K562 (cell line): ENCODE data around the gene CEP85L. TPM values are rescaled to one million over a fixed set of nuclear protein-coding genes. Genes with fewer than 3 reads are reported as not detected.

Experiments used
- ATAC-seq: fragments of 200-7000 bp; cut with Tn5 transposase; 3 replicates; pipeline ENCODE4 v1.9.1; 2020; ENCODE audit warnings: moderate library complexity
- BruUV-seq: library from RNA; stranded (reverse); fragments of 400-500 nt; replicated peaks from 2 replicates; lab custom pipeline; 2021; lab: Mats Ljungman, UMichigan
- CTCF ChIA-PET: fragments of 300-600 bp; formaldehyde crosslinking; extraction: SDS; loops from one replicate; lab custom pipeline; 2021; ENCODE audit warnings: low intra/inter-chr PET ratio; lab: Yijun Ruan, JAX
- POLR2A ChIA-PET: fragments of 300-600, 350-650 bp; sonication (Branson Sonifier 250); formaldehyde crosslinking; extraction: SDS; loops from one replicate; lab custom pipeline; 2021; ENCODE audit warnings: antibody characterized with exemption, inconsistent platforms; lab: Yijun Ruan, JAX
- DNase-seq, 4 experiments: peaks; one replicate each; pipeline versions ENCODE4 v3.0.0 to v3.0.0-alpha.2; 2011 to 2018; ENCODE audit warnings: low spot score in 3 of 4, mixed read lengths in 3 of 4; ENCODE audit errors: extremely low read depth in 1 of 4
- FAIRE-seq: peaks from 2 replicates; lab custom pipeline; 2011; peaks lifted over from hg19 to GRCh38; lab: Jason Lieb, UNC
- H2AFZ ChIP-seq: 2 replicates; pipeline ENCODE4 v1.6.0; 2011; ENCODE audit warnings: low read depth, low read length, control low read depth, inconsistent platforms
- H3K27ac ChIP-seq: fragments of 200-600 bp; 3 replicates; pipeline ENCODE4 v1.8.0; 2011; ENCODE audit warnings: low read depth, mild to moderate bottlenecking, control low read depth, inconsistent platforms, low read length, moderate library complexity, mixed read lengths; ENCODE audit errors: extremely low read depth
- H3K27me3 ChIP-seq, 2 experiments: fragments of 300-600 bp in 1 of 2; 2 replicates in 1 of 2; 3 replicates in 1 of 2; pipeline versions ENCODE4 v1.6.0 to v1.8.0; 2011; ENCODE audit warnings: inconsistent platforms in 2 of 2, low read length in 2 of 2, mild to moderate bottlenecking in 1 of 2, mixed read lengths in 1 of 2, moderate library complexity in 1 of 2; ENCODE audit not compliant: control insufficient read depth in 2 of 2, insufficient read depth in 2 of 2
- H3K36me3 ChIP-seq: fragments of 300-600 bp; 3 replicates; pipeline ENCODE4 v1.8.0; 2011; ENCODE audit warnings: mild to moderate bottlenecking, low read length, inconsistent platforms; ENCODE audit not compliant: control insufficient read depth, insufficient read depth
- H3K4me1 ChIP-seq, 2 experiments: fragments of 200-600 bp in 1 of 2; replicated peaks in 1 of 2; 2 replicates in 1 of 2; 3 replicates in 1 of 2; pipeline versions ENCODE4 v1.5.1 to v1.8.0; 2011; ENCODE audit warnings: inconsistent platforms in 2 of 2, low read length in 2 of 2, mild to moderate bottlenecking in 1 of 2, mixed read lengths in 1 of 2, moderate library complexity in 1 of 2; ENCODE audit not compliant: control insufficient read depth in 2 of 2, insufficient read depth in 2 of 2
- H3K4me2 ChIP-seq: 2 replicates; pipeline ENCODE4 v1.6.1; 2011; ENCODE audit warnings: low read length, control low read depth, inconsistent platforms, mixed read lengths; ENCODE audit not compliant: insufficient read depth
- H3K4me3 ChIP-seq: fragments of 200-600 bp; sonication (generic), shearing (Covaris generic); 2 replicates; pipeline ENCODE4 v1.5.1; 2016; ENCODE audit warnings: control low read depth, inconsistent platforms
- H3K79me2 ChIP-seq: fragments of 200-600 bp; 3 replicates; pipeline ENCODE4 v1.8.0; 2011; ENCODE audit warnings: low read length, inconsistent platforms; ENCODE audit not compliant: control insufficient read depth, insufficient read depth
- H3K9ac ChIP-seq, 2 experiments: 2 replicates each; pipeline versions ENCODE4 v1.6.0 to v1.6.1; 2011; ENCODE audit warnings: low read depth in 2 of 2, low read length in 2 of 2, control low read depth in 1 of 2, inconsistent platforms in 1 of 2, mild to moderate bottlenecking in 1 of 2, mixed read lengths in 1 of 2; ENCODE audit not compliant: insufficient read depth in 1 of 2
- H3K9me1 ChIP-seq: one replicate; pipeline ENCODE4 v1.6.0; 2011; ENCODE audit warnings: inconsistent platforms, mild to moderate bottlenecking, low read length, moderate library complexity; ENCODE audit not compliant: control insufficient read depth, insufficient read depth
- H3K9me3 ChIP-seq: replicated peaks from 2 replicates; pipeline ENCODE4 v1.5.1; 2011; ENCODE audit warnings: low read depth, low read length, inconsistent platforms; ENCODE audit not compliant: control insufficient read depth, insufficient read depth
- H4K20me1 ChIP-seq: replicated peaks from 2 replicates; pipeline ENCODE4 v1.6.1; 2011; ENCODE audit warnings: low read length, inconsistent platforms, mixed read lengths; ENCODE audit not compliant: control insufficient read depth, insufficient read depth
- CEBPB ChIP-seq: fragments of 450-650 bp; IDR thresholded peaks from 2 replicates; pipeline ENCODE4 v1.6.1; 2016; ENCODE audit warnings: missing genetic modification characterization, missing compliant biosample characterization
- CEBPG ChIP-seq, 3 experiments: fragments of 200-800 bp in 1 of 3; sonication (Bioruptor generic) in 1 of 3; sonication (generic) in 1 of 3; formaldehyde crosslinking in 1 of 3; IDR thresholded peaks in 2 of 3; conservative IDR thresholded peaks in 1 of 3; 2 replicates each; pipeline versions ENCODE4 v1.6.1 to v1.8.0; 2016 to 2022; ENCODE audit warnings: missing compliant biosample characterization in 2 of 3, missing genetic modification characterization in 2 of 3, mild to moderate bottlenecking in 1 of 3, missing genetic modification reagents in 1 of 3
- WGBS: fragments of 100-300 bp; shearing (Covaris generic); methylation state at CpG from one replicate; pipeline ENCODE4 v1.1.6; 2016; ENCODE audit warnings: low coverage, mixed read lengths; ENCODE audit not compliant: insufficient coverage; ENCODE audit errors: missing lambda C conversion rate; 5-methylcytosine and 5-hydroxymethylcytosine counted together
- in situ Hi-C: fragments of 300-500 bp; cut with MboI; formaldehyde crosslinking; loops from 4 replicates; pipeline ENCODE4 v1.15.0; 2018; ENCODE audit warnings: inconsistent platforms, mixed read lengths
- intact Hi-C: fragments of 100-400 bp; cut with micrococcal nuclease; formaldehyde crosslinking; loops from 2 replicates; pipeline ENCODE4 v1.14.2; 2022
- polyA plus RNA-seq, 8 experiments: library from polyadenylated mRNA; depleted of rRNA in 4 of 8; stranded (reverse) in 5 of 8; unstranded in 3 of 8; fragments of >200 nt; fragmentation: Nextera tagmentation in 2 of 8; fragmentation: Illumina TruSeq in 1 of 8; extraction: Ambion mirVana in 2 of 8; extraction: Trizol in 1 of 8; gene quantifications; 2 replicates each; pipeline versions ENCODE4 v1.2.1 to v1.2.3, GENCODE V29; 2011 to 2014; ENCODE audit warnings: inconsistent platforms in 1 of 8, missing spikeins in 1 of 8
- total RNA-seq, 7 experiments: library from RNA; depleted of rRNA in 6 of 7; stranded (reverse); fragments of >200 nt in 6 of 7; fragmentation: Illumina TruSeq in 2 of 7; extraction: Trizol in 2 of 7; gene quantifications; 2 replicates each; pipeline versions ENCODE4 v1.2.1 to v1.2.3, GENCODE V29; 2011 to 2021; ENCODE audit warnings: low replicate concordance in 1 of 7
- TF ChIP-seq, protein P1 (sequence below): fragments of 250-450 bp; sonication (Bioruptor Pico); IDR thresholded peaks from 2 replicates; pipeline ENCODE4 v1.8.0; 2022; ENCODE audit warnings: inconsistent platforms, mild to moderate bottlenecking, moderate library complexity, borderline replicate concordance

The CEP85L gene
- total and polyA plus RNA-seq, 9 of the 15 experiments (the other 6 are each of a cell fraction or from before 2014, with no cell fraction given) = 4.5 to 15.8 (median 8.3) TPM

DNA sequence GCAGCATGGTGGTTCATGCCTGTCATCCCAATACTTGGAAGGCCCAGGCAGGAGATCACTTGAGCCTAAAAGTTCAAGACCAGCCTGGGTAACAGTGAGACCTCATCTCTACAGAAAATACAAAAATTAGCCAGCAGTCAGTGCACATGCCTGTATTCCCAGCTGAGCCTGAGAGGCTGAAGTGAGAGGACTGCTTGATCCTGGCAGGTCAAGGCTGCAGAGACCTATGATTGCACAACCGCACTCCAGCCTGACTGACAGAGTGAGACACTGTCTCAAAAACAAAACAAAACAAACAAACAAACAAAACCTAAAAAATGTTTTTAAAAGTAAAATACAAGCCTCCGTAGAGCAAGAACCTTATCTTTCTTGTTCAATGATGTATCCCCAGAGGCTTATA lies 6.0 kb downstream of the CEP85L start:
- H4K20me1 ChIP-seq = no peaks in the 10 kb centered on the region
- BruUV-seq = no TSS peak
- H3K9me1 ChIP-seq = no peaks in the 10 kb centered on the region
- H3K36me3 ChIP-seq = no peaks in the 10 kb centered on the region; the same call in 2 of the 3 replicates
- 86% methylated on average over 2 of the region's 2 CpGs for WGBS
- no peak overlapping the region for H2AFZ ChIP-seq
- H3K4me3 ChIP-seq = no peak overlapping the region
- H3K4me1 ChIP-seq = peaks cover 2 to 14% of the 10 kb centered on the region in 2 experiments; a peak in 3 of 5 replicates
- H3K9me3 ChIP-seq = no peaks in the 10 kb centered on the region
- FAIRE-seq = no peak
- TF ChIP-seq, protein P1, sequence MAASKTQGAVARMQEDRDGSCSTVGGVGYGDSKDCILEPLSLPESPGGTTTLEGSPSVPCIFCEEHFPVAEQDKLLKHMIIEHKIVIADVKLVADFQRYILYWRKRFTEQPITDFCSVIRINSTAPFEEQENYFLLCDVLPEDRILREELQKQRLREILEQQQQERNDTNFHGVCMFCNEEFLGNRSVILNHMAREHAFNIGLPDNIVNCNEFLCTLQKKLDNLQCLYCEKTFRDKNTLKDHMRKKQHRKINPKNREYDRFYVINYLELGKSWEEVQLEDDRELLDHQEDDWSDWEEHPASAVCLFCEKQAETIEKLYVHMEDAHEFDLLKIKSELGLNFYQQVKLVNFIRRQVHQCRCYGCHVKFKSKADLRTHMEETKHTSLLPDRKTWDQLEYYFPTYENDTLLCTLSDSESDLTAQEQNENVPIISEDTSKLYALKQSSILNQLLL (CRISPR knock-in tag) = no peak
- TF ChIP-seq CEBPB (tag) (peak; percentile 84), CEBPG (CRISPR knock-in tag; IDR thresholded peaks at IDR 0.05) (no peak), CEBPG (tag; conservative IDR thresholded peaks at IDR 0.05 in 1 of 2, IDR thresholded peaks at IDR 0.05 in 1 of 2) (peak in 1 of 2 experiments; percentile 40; a peak in 1 of 4 replicates)
- DNase-seq = no peak
- no peak overlapping the region for H3K9ac ChIP-seq
- peak; percentile 18 for ATAC-seq
- POLR2A ChIA-PET = interaction anchor here (0.6 to 1.0 kb wide), 2 partner anchors 9 to 42 kb away, joined by 3 to 4 read pairs; no protein-coding TSS in a partner anchor
- in situ Hi-C loops = no loop called here
- intact Hi-C loops = no loop called here
- peaks cover 63% of the 10 kb centered on the region for H3K79me2 ChIP-seq
- CTCF ChIA-PET = no interaction called here
- no peaks in the 10 kb centered on the region for H3K27me3 ChIP-seq
- no peak overlapping the region for H3K27ac ChIP-seq
- no peak overlapping the region for H3K4me2 ChIP-seq
